H1 (cell line): ENCODE results near the gene UBE2D4. TPM values are rescaled to one million over a fixed set of nuclear protein-coding genes. Genes with fewer than 3 reads are reported as not detected.
"Not testable (repeated sequence)": the region's sequence is repeated elsewhere in the genome, so short reads cannot be mapped to it uniquely, and the experiment has no call there.

ENCODE experiments used
- CTCF ChIA-PET: fragments of 300-600 bp; sonication (Branson Sonifier 250); formaldehyde crosslinking; loops from one replicate; lab custom pipeline; 2021; ENCODE audit not compliant: partially characterized antibody; lab: Charles Lee
- POLR2A ChIA-PET: fragments of 300-600 bp; sonication (Branson Sonifier 250); formaldehyde crosslinking; loops from one replicate; lab custom pipeline; 2021; ENCODE audit warnings: inconsistent platforms; ENCODE audit not compliant: partially characterized antibody; lab: Charles Lee
- DNase-seq, 2 experiments: peaks; one replicate each; pipeline versions ENCODE4 v3.0.0 to v3.0.0-alpha.2; 2010 to 2022; ENCODE audit warnings: low spot score in 2 of 2, low read depth in 1 of 2, mixed read lengths in 1 of 2
- FAIRE-seq: peaks from 2 replicates; lab custom pipeline; 2011; peaks lifted over from hg19 to GRCh38; lab: Jason Lieb, UNC
- H2AFZ ChIP-seq: 2 replicates; pipeline ENCODE4 v1.8.1; 2012; ENCODE audit warnings: low read length, inconsistent platforms
- H2AK5ac ChIP-seq: 2 replicates; pipeline ENCODE4 v1.6.1; 2013; ENCODE audit warnings: low read depth, low read length
- H2BK120ac ChIP-seq: replicated peaks from 2 replicates; pipeline ENCODE3; 2013; ENCODE audit warnings: low read depth, low read length, inconsistent platforms
- H2BK12ac ChIP-seq: 2 replicates; pipeline ENCODE4 v1.6.1; 2013; ENCODE audit warnings: low read depth, low read length
- H2BK15ac ChIP-seq: 2 replicates; pipeline ENCODE4 v1.6.1; 2013; ENCODE audit warnings: low read length
- H2BK20ac ChIP-seq: 2 replicates; pipeline ENCODE4 v1.6.1; 2013; ENCODE audit warnings: low read length
- H2BK5ac ChIP-seq: 2 replicates; pipeline ENCODE4 v1.6.1; 2013; ENCODE audit warnings: low read depth, low read length
- H3K14ac ChIP-seq: 2 replicates; pipeline ENCODE4 v1.6.1; 2013; ENCODE audit warnings: inconsistent platforms; ENCODE audit not compliant: insufficient read length
- H3K18ac ChIP-seq: 2 replicates; pipeline ENCODE4 v1.6.1; 2013; ENCODE audit warnings: low read length; ENCODE audit errors: extremely low read depth
- H3K23ac ChIP-seq: 2 replicates; pipeline ENCODE4 v1.6.1; 2013; ENCODE audit warnings: inconsistent platforms; ENCODE audit not compliant: insufficient read length
- H3K23me2 ChIP-seq: 2 replicates; pipeline ENCODE4 v1.6.1; 2013; ENCODE audit warnings: low read depth, low read length
- H3K27ac ChIP-seq: 2 replicates; pipeline ENCODE4 v1.6.1; 2011; ENCODE audit warnings: low read depth, low read length, inconsistent platforms
- H3K27me3 ChIP-seq, 4 experiments: replicated peaks in 1 of 4; 1 replicate in 1 of 4; 2 replicates in 3 of 4; pipeline versions ENCODE4 v1.6.1 to v1.8.1; 2011 to 2013; ENCODE audit warnings: low read length in 3 of 4, mild to moderate bottlenecking in 3 of 4, inconsistent platforms in 2 of 4, mixed read lengths in 2 of 4, moderate library complexity in 1 of 4; ENCODE audit not compliant: control insufficient read depth in 3 of 4, insufficient read depth in 3 of 4; ENCODE audit errors: extremely low read depth in 1 of 4
- H3K36me3 ChIP-seq, 4 experiments: 2 replicates each; pipeline versions ENCODE4 v1.6.1 to v1.8.1; 2011 to 2013; ENCODE audit warnings: mild to moderate bottlenecking in 4 of 4, low read length in 3 of 4, moderate library complexity in 2 of 4, control low read depth in 1 of 4, inconsistent platforms in 1 of 4; ENCODE audit not compliant: insufficient read depth in 4 of 4, control insufficient read depth in 2 of 4
- H3K4ac ChIP-seq: replicated peaks from 2 replicates; pipeline ENCODE3; 2013; ENCODE audit warnings: low read length, low read depth, mixed read lengths, inconsistent platforms; ENCODE audit not compliant: insufficient read length
- H3K4me1 ChIP-seq, 4 experiments: replicated peaks in 1 of 4; 1 replicate in 1 of 4; 2 replicates in 3 of 4; pipeline versions ENCODE4 v1.6.1 to v1.8.1; 2011 to 2013; ENCODE audit warnings: low read length in 3 of 4, inconsistent platforms in 2 of 4, mixed read lengths in 1 of 4; ENCODE audit not compliant: insufficient read depth in 4 of 4, control insufficient read depth in 3 of 4
- H3K4me2 ChIP-seq, 2 experiments: 2 replicates each; pipeline versions ENCODE4 v1.6.1 to v1.8.1; 2011 to 2013; ENCODE audit warnings: low read depth in 2 of 2, low read length in 2 of 2, control low read depth in 1 of 2, inconsistent platforms in 1 of 2, mild to moderate bottlenecking in 1 of 2; ENCODE audit not compliant: insufficient read depth in 1 of 2
- H3K4me3 ChIP-seq, 4 experiments: fragments of 200-600, 300-600 bp in 1 of 4; sonication (generic), shearing (Covaris generic), sonication (Bioruptor Twin) in 1 of 4; 2 replicates each; pipeline versions ENCODE4 v1.5.1 to v1.8.1; 2011 to 2016; ENCODE audit warnings: low read length in 4 of 4, low read depth in 3 of 4, control low read depth in 2 of 4, inconsistent platforms in 2 of 4, mild to moderate bottlenecking in 2 of 4, mixed read lengths in 1 of 4, moderate library complexity in 1 of 4; ENCODE audit not compliant: insufficient read depth in 2 of 4; ENCODE audit errors: extremely low read depth in 1 of 4
- H3K56ac ChIP-seq: replicated peaks from 2 replicates; pipeline ENCODE3; 2013; ENCODE audit warnings: low read depth, mild to moderate bottlenecking, mixed read lengths, low read length, inconsistent platforms; ENCODE audit not compliant: insufficient read length
- H3K79me1 ChIP-seq: 2 replicates; pipeline ENCODE4 v1.6.1; 2013; ENCODE audit warnings: low read depth, low read length, control low read depth
- H3K79me2 ChIP-seq, 2 experiments: 2 replicates each; pipeline versions ENCODE4 v1.6.1 to v1.8.1; 2012 to 2013; ENCODE audit warnings: low read length in 2 of 2, mild to moderate bottlenecking in 2 of 2, inconsistent platforms in 1 of 2; ENCODE audit not compliant: insufficient read depth in 2 of 2, control insufficient read depth in 1 of 2
- H3K9ac ChIP-seq, 4 experiments: replicated peaks in 1 of 4; 1 replicate in 1 of 4; 2 replicates in 3 of 4; pipeline versions ENCODE4 v1.6.1 to v1.8.1; 2011 to 2013; ENCODE audit warnings: low read depth in 3 of 4, low read length in 3 of 4, control low read depth in 2 of 4, mild to moderate bottlenecking in 2 of 4, moderate library complexity in 2 of 4, inconsistent platforms in 1 of 4; ENCODE audit errors: extremely low read depth in 1 of 4
- H3K9me3 ChIP-seq, 2 experiments: 2 replicates each; pipeline versions ENCODE4 v1.6.1 to v1.8.1; 2012 to 2013; ENCODE audit warnings: mild to moderate bottlenecking in 2 of 2, moderate library complexity in 2 of 2, control low read depth in 1 of 2, inconsistent platforms in 1 of 2, low read depth in 1 of 2, low read length in 1 of 2, mixed read lengths in 1 of 2; ENCODE audit not compliant: insufficient read depth in 2 of 2
- H4K20me1 ChIP-seq, 2 experiments: replicated peaks in 1 of 2; 2 replicates each; pipeline versions ENCODE3 to v1.8.1; 2011 to 2013; ENCODE audit warnings: inconsistent platforms in 2 of 2, low read length in 2 of 2, mild to moderate bottlenecking in 1 of 2; ENCODE audit not compliant: insufficient read depth in 2 of 2, control insufficient read depth in 1 of 2
- H4K5ac ChIP-seq: 2 replicates; pipeline ENCODE4 v1.6.1; 2013; ENCODE audit warnings: low read length, low read depth, mixed read lengths, inconsistent platforms; ENCODE audit not compliant: insufficient read length
- H4K8ac ChIP-seq: 2 replicates; pipeline ENCODE4 v1.8.0; 2013; ENCODE audit warnings: mild to moderate bottlenecking, moderate library complexity, low read length, inconsistent platforms; ENCODE audit not compliant: insufficient read depth; ENCODE audit errors: extremely low read depth
- H4K91ac ChIP-seq: replicated peaks from 2 replicates; pipeline ENCODE3; 2013; ENCODE audit warnings: low read length, mixed read lengths, inconsistent platforms; ENCODE audit not compliant: insufficient read length
- ATF2 ChIP-seq: IDR thresholded peaks from 2 replicates; pipeline ENCODE4 v1.6.1; 2012; ENCODE audit warnings: low read length, inconsistent platforms
- SUZ12 ChIP-seq: fragments of 200-600 bp; sonication (generic); IDR thresholded peaks from 2 replicates; pipeline ENCODE4 v1.6.1; 2012; ENCODE audit warnings: mild to moderate bottlenecking, inconsistent platforms, low read length, moderate library complexity, mixed read lengths
- WGBS, 2 experiments: shearing (Covaris generic) in 1 of 2; methylation state at CpG; one replicate each; pipeline versions ENCODE4 v1.1.6 to v1.1.7; 2013 to 2015; ENCODE audit warnings: low lambda C conversion rate in 2 of 2, mixed read lengths in 2 of 2, inconsistent platforms in 1 of 2, low coverage in 1 of 2, missing lambda C conversion rate in 1 of 2; ENCODE audit not compliant: insufficient replicate concordance in 2 of 2, insufficient coverage in 1 of 2, insufficient read length in 1 of 2; ENCODE audit errors: extremely low coverage in 1 of 2, missing lambda C conversion rate in 1 of 2; 5-methylcytosine and 5-hydroxymethylcytosine counted together
- polyA plus RNA-seq, 7 experiments: library from polyadenylated mRNA; depleted of rRNA in 3 of 7; stranded (reverse) in 5 of 7; unstranded in 2 of 7; fragments of >200 nt in 5 of 7; fragments of 200-250 nt in 2 of 7; gene quantifications; 1 replicate in 5 of 7; 2 replicates in 1 of 7; 4 replicates in 1 of 7; pipeline versions ENCODE4 v1.2.1 to v1.2.3, GENCODE V29; 2011 to 2013; ENCODE audit warnings: missing spikeins in 2 of 7, mixed read lengths in 2 of 7
- total RNA-seq: library from RNA; stranded (reverse); fragmentation: NEBNext Ultra II Directional; extraction: Animal tissue kit (Norgen Biotek cat#: 25700); gene quantifications from 2 replicates; pipeline ENCODE4 v1.2.1, GENCODE V29; 2021
- TF ChIP-seq, protein P1 (sequence below): IDR thresholded peaks from 2 replicates; pipeline ENCODE4 v1.6.1; 2012; ENCODE audit warnings: inconsistent platforms

Gene UBE2D4
- total and polyA plus RNA-seq, 2 of the 8 experiments (the other 6 are each of a cell fraction or from before 2014, with no cell fraction given), result 3.4 to 9.4 TPM

DNA sequence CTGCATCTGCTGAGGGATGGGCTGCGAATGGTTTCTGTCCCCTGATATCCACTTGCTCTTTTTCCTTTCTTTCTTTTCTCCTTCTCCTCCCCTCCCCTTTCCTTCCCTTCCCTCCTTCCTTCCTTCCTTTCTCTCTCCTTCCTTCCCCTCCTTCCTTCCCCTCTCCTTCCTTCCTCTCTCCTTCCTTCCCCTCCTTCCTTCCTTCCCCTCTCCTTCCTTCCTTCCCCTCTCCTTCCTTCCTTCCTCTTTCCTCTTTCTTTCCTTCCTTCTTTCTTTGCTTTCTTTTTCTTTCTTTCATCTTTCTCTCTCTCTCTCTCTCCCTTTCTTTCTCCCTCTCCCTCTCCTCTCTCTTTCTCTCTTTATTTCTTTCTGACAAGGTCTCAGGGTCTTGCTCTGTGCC is 51.3 kb downstream of the UBE2D4 start (continued):
- no peak for TF ChIP-seq ATF2
- TF ChIP-seq, protein P1, sequence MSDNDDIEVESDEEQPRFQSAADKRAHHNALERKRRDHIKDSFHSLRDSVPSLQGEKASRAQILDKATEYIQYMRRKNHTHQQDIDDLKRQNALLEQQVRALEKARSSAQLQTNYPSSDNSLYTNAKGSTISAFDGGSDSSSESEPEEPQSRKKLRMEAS, result no peak
- TF ChIP-seq SUZ12, result no peak
- TF ChIP-seq, all 59 proteins: peak for 0

- H3K4me1 ChIP-seq, H2BK12ac ChIP-seq, H3K23ac ChIP-seq, H4K5ac ChIP-seq, H4K8ac ChIP-seq, H3K56ac ChIP-seq, H3K4me3 ChIP-seq, FAIRE-seq, CTCF ChIA-PET, H4K20me1 ChIP-seq, H3K36me3 ChIP-seq, H2BK15ac ChIP-seq, H3K4ac ChIP-seq, H4K91ac ChIP-seq, H3K9ac ChIP-seq, H3K23me2 ChIP-seq, H2BK20ac ChIP-seq, H3K27me3 ChIP-seq, POLR2A ChIA-PET, H3K79me1 ChIP-seq, H3K18ac ChIP-seq, H3K14ac ChIP-seq, H2AK5ac ChIP-seq, H3K79me2 ChIP-seq, H2BK120ac ChIP-seq, DNase-seq, H3K4me2 ChIP-seq, H2BK5ac ChIP-seq, H3K9me3 ChIP-seq, H2AFZ ChIP-seq, H3K27ac ChIP-seq: not testable (repeated sequence)
- 85% methylated on average over 9 of the region's 11 CpGs; no CpG with 5 or more reads in 1 of the 2 experiments for WGBS, 2 experiments
These were observed 51.9 kb downstream of the UBE2D4 start for GRCh38 chr7:43978102-43978501.
